ENCODE results near the gene FBXO42.

DNA sequence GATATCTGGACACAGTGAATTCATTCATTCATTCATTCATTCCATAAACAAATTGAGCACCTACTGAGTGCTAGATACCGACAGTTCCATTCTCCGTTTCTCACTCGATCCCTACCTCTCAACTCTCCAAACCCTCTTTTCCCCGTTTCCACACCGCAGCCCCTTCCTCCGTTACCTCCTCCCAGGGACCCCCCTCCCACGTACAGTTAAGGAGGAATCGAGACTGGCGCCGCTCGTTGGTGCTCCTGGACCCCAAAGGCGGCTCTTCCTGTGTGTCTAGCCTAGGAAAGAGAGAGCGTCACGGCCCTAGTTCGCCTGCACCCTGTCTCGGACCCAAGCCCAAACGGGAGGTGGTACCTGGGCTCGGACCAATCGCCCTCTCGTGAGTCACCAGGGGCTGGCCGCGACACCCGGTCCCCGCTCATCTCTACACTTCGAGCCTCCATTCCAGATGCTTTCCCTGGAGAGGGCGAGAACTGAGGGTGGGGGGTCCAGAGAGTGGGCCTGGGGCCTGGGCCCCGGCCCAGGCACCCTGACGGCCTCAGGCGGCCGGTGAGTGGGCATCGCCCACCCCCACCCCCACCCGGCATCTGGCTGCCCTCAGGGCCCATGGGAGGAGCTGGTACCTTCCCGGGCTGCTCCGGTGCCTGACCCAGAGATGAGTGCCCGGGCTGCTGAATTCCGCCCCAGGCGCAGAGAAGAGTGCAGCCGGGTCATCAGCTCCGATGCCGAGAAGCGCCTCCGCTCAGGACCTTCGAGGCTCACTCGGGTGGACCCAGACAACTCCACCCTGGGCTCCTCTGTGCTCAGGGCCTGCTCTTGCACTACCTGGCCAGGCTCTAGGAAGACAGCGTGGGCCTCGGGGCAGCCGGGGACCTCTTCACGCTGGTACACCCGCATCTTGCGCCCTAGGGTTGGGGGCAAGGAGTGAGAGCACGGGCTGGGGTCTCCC is 144.7 kb downstream of the FBXO42 start:
- TF ChIP-seq POLR2A (IDR thresholded peaks at IDR 0.05): no peak
- TF ChIP-seq, protein P1, sequence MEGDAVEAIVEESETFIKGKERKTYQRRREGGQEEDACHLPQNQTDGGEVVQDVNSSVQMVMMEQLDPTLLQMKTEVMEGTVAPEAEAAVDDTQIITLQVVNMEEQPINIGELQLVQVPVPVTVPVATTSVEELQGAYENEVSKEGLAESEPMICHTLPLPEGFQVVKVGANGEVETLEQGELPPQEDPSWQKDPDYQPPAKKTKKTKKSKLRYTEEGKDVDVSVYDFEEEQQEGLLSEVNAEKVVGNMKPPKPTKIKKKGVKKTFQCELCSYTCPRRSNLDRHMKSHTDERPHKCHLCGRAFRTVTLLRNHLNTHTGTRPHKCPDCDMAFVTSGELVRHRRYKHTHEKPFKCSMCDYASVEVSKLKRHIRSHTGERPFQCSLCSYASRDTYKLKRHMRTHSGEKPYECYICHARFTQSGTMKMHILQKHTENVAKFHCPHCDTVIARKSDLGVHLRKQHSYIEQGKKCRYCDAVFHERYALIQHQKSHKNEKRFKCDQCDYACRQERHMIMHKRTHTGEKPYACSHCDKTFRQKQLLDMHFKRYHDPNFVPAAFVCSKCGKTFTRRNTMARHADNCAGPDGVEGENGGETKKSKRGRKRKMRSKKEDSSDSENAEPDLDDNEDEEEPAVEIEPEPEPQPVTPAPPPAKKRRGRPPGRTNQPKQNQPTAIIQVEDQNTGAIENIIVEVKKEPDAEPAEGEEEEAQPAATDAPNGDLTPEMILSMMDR (IDR thresholded peaks at IDR 0.05): no peak
